Measurements from ENCODE around the gene VCX3B.

DNA sequence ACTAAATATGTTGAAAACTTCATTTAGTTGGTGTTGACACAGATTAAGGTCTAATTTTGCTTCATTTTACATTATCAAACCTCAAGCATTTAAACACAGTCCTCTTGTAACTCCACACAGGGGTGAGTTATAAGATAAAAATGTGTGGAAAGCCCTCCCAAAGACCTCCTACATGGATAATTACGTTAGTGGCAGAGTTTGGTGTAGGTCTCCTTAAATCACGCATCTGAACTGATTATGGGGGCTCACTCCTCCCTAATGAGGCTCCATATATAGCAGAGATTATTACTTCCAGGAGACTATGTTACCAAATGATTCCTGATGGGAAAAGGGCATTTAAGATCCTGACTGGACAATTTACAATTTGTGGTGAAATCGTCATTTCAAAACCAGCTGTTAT, 32.2 kb upstream of the VCX3B start:
- TF ChIP-seq CTCF (IDR thresholded peaks at IDR 0.05) (no peak), EZH2 (IDR thresholded peaks at IDR 0.05) (no peak), EZH2phosphoT487 (IDR thresholded peaks at IDR 0.05) (no peak)
